ENCODE data around the gene SLC10A1.

SLC10A1 gene

DNA sequence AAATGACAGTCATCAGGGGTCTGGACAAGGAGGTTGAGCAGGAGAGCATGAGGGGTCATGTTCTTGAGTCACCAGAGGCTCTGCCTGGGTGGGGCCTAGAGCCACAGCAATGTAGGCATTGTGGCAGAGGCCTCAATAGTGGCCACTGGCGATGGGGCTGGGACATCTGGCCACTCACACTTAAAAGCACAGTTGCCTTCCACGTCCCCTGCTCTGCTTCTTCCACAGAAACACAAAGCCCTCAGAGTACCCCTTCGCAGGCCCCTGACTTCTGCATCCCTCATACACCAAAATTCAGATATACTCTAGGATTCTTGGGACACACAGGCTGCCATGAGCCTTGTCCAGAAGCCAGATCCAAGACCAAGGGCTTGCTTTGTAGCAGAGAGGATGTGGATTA is 2.2 kb downstream of the SLC10A1 start:
- H3K27ac ChIP-seq: no peak overlapping the region
- TF ChIP-seq, protein P1, sequence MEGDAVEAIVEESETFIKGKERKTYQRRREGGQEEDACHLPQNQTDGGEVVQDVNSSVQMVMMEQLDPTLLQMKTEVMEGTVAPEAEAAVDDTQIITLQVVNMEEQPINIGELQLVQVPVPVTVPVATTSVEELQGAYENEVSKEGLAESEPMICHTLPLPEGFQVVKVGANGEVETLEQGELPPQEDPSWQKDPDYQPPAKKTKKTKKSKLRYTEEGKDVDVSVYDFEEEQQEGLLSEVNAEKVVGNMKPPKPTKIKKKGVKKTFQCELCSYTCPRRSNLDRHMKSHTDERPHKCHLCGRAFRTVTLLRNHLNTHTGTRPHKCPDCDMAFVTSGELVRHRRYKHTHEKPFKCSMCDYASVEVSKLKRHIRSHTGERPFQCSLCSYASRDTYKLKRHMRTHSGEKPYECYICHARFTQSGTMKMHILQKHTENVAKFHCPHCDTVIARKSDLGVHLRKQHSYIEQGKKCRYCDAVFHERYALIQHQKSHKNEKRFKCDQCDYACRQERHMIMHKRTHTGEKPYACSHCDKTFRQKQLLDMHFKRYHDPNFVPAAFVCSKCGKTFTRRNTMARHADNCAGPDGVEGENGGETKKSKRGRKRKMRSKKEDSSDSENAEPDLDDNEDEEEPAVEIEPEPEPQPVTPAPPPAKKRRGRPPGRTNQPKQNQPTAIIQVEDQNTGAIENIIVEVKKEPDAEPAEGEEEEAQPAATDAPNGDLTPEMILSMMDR (conservative IDR thresholded peaks at IDR 0.05): no peak
- TF ChIP-seq ZFX (IDR thresholded peaks at IDR 0.05): no peak

DNA sequence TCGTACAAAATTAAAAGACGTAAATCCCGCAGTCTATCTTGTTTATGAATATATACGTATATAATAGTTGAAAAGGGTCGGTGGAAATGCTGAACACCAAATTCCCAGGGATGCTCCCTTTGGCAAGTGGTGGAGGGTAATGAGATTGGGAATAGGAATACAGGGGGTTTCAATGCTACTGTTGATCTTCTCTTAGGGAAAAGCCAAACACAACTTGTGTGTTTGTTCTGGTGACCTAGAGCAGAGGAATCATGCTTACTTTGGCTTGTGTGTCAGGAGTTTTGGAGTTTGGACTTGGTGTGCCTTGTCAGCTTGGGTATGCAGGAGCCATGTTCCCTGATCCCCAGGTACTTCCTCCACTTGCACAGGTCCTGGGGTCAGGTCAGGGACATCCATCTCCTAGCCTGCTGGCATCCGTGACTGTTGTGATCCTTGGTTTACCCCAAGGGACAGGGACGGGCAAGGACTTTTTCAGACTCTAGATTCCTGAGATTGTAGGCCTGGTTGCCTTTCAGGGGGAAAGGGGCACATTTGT is 4.1 kb downstream of the SLC10A1 start:
- TF ChIP-seq, protein P1 (conservative IDR thresholded peaks at IDR 0.05): no peak
- no peak for TF ChIP-seq ZFX (IDR thresholded peaks at IDR 0.05)
- no peak overlapping the region for H3K27ac ChIP-seq

DNA sequence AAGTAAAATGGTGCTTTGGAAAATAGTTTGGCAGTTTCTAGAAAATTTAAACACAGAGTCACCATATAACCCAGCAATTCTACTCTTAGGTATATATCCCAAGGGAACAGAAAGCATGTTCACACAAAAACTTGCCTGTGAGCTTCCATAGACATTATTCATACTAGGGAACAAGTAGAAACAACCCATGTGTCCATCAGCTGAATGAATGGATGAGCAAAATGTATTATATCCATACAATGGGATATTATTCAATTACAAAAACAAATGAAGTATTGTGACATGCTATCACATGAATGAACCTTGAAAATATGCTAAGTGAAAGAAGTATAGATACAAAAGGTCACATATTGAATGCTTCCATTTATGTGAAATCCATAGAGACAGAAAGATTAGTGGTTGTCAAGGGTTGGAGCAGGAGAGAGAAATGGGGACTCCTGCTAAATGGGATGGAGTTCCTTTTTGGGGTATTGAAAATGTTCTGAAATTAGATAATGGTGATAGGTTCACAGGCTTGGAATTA is 7.9 kb downstream of the SLC10A1 start:
- TF ChIP-seq ZFX (IDR thresholded peaks at IDR 0.05): no peak
- TF ChIP-seq, protein P1 (conservative IDR thresholded peaks at IDR 0.05): no peak

DNA sequence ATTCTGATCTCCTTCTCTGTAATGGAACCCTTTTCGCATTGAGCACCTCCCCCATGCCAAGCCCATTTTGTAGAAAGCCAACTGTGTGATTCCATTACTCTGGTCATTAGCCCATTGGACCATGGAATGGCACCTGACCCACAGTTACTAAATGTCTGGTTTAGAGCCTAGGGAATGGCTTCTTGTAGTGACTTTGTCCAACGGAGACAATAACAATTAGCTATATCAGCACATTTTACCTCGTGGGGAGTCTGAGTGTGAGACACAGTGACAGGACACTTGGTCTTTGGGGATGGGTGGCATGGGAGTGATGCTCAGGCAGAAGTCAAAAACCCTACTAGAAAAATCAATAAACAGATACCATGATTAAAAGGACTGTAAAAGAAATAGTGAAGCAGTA is 10.4 kb downstream of the SLC10A1 start:
- TF ChIP-seq, protein P1 (conservative IDR thresholded peaks at IDR 0.05): no peak
- no peak for TF ChIP-seq ZFX (IDR thresholded peaks at IDR 0.05)
- no peak overlapping the region for H3K27ac ChIP-seq

More for the DNA sequence above, 7.9 kb downstream of the SLC10A1 start:
- no peak overlapping the region for H3K27ac ChIP-seq

DNA sequence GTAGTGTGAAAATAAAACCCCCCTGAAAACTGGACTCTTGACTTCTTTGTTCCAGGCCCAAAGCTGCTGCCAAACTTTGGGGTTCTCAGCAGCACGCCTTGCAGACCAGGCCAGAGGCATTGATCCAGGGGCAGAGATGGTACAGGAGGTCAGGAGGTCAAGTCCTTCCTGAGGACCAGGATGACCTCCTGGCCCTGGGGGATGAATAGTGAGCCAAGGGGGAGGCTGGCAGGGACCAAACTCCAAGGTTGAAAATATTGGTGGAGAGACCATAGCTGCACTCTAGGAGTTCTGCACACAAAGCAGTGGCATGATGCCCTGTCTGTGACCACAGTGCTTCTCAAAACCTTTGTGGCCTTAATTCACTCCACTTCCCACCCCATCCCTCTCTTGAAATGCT is 12.1 kb downstream of the SLC10A1 start:
- TF ChIP-seq, protein P1 (conservative IDR thresholded peaks at IDR 0.05): no peak
- TF ChIP-seq ZFX (IDR thresholded peaks at IDR 0.05): no peak
- H3K27ac ChIP-seq: no peak overlapping the region

DNA sequence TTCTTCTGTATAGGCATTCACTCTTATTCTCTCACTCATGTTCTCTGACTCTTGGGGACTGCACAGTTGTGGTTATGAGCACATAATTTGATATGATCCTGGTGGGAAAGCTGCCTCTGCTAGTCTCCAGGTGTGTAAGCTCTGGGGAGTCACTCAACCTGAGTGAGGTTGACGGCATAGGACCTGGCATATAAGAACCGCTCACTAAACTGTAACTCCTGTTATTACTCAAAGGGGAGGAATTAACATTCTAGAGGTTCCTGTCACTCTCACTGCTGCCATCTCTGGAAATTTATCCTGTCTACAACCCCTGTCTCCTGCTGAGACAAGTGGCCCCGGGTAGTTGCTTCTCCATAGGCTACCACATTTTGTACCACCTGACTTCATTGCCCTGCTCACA is 16.1 kb downstream of the SLC10A1 start:
- TF ChIP-seq, protein P1 (conservative IDR thresholded peaks at IDR 0.05): no peak
- TF ChIP-seq ZFX (IDR thresholded peaks at IDR 0.05): no peak
- H3K27ac ChIP-seq: no peak overlapping the region

DNA sequence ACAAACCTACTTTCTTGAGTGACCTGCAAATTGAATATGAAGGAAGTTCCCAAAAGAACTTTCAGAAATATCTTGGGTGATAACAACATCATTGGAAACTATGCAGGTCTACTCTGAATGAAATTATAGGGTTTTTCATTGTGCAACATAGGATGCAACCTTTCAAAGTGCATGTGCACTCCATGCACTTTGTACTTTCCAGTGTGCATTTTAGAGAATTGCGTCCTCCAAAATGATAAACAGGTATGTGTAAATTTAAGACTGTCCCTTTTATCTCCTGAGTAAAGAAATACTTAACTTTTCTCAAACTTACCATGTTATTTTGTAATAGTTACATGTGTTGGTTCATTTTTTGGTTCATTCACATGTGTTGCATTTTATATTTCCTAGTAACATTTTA is 16.9 kb downstream of the SLC10A1 start:
- TF ChIP-seq, protein P1 (conservative IDR thresholded peaks at IDR 0.05): no peak
- no peak for TF ChIP-seq ZFX (IDR thresholded peaks at IDR 0.05)
- H3K27ac ChIP-seq: no peak overlapping the region

Measured in C4-2B (cell line).